Stimulated activated CD8-positive, alpha-beta memory T cell treated with anti-CD3 and anti-CD28 coated beads, Interleukin-4, amount 100 ng/mL, for 24 hours (primary cell): ENCODE measurements around the gene RNF151.

ENCODE experiments used
- DNase-seq: peaks from one replicate; pipeline ENCODE4 v3.0.0-alpha.2; 2020; ENCODE audit warnings: low read depth

RNF151 gene

GRCh38 chr16:1978476-1979120 is 11.9 kb downstream of the RNF151 start:
- DNase-seq: no peak

DNA sequence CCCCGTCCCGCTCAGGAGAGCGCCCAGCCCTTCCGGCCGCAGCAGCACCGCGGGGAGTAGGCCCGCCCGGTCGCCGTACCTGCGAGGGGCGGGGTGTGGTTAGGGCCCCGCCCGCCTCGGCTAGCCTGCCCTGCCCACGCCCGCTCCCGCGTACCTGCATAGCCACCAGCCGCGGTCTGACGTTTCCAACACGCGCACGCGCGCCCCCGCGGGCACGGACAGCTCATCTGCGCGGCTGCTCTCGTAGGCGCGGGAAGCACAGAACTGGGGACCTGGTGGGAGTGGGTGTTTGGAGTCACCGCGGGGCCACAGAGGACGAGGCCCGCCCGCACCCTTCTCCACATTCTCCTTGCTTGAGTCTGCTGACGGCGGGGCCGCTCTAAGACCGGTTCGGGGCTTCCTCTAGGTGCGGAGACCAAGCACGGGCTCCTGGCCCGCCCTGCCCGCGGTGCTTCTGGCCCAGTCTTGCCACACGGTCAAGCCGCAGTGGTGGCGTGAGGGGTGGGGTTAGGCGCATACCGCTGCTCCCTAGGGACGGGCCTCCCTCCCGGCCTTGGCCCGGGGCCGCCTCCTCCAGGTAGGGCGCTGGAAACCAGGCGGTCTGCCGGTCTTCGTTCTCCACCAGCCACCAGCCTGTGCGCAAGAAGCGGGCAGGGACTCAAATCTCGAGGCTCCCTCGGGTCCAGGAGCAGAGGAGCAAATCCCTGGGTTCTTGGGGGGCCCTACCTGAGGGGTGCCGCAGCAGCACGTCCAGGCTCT is 12.8 kb downstream of the RNF151 start:
- no peak for DNase-seq

DNA sequence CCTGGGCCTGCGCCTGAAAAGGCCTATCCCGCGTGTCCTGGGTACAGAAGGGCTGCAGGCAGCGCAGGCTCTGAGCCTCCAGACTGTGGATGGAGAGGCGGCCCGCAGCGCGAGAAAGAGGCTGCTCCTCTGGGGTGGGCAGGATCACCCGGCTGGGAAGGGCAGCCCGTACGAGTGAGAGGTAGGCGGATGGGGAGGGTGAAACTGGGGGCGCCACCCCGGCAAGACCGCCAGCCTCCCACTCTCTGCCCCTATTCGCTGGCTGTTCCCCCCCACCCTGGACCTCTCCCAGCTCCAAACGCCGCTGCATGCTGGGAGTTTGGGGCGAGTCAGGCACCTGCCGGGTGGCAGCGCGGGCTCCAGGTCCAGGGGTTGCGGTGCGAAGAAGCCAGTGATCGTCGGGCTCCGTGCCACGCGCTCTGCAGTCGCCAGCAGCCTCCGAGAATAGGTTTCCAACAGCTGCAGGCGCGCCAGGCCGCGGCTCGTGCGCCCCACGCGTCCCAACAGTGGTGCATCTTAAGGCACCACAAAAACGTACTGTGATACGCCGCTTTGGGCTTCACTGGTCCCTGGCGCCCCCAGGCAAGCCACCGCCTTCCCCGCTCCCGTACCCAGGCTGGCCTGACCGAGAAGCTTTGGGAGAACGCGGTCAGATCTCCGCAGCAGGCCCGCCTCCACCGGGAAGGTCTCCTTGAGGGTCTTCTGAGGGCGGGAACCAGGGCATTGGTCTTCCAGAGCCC is 13.5 kb downstream of the RNF151 start:
- DNase-seq: no peak

DNA sequence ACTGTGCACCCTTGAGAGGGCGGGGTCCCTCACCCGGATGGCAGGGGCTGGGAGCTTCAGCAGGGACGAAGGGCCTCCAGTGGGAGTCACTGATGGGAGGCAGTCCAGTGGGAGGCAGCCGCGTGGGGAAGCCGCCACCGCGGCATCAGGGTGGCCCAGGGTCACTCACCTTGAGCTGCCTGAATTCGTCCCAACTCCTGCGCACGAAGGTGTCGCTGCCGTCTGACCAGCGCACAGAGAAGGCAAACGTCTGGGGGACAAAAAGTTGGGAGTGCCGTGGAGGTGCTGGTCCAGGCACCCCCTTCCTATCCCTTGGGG is 14.1 kb downstream of the RNF151 start:
- no peak for DNase-seq

GRCh38 chr16:1981398-1981836 is 14.8 kb downstream of the RNF151 start, which contains the start of gene NOXO1:
TSS of gene NOXO1 (minus strand) at chr16:1981469. CDS start at chr16:1981179, 290 bp downstream.
- DNase-seq: no peak

DNA sequence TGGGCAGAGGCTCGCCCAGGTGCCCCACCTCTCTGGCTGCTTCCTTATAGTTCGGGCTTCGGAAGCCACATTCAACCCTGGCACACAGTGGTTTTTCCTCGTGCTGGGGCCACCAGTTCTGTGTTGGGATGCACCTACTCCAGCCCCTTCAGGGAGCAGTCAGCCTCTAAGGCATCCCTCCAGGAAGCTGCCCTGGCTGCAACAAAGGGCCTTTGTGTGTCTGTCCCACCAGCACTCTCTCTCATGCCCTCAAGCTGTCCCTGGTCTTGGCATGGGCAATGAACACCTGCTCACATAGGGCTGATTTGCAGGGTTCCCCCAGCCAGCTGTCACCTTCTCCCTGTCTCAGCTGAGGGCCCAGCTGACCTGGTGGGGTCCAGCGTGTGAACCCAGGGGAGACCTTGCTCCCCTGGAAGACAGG is 15.4 kb downstream of the RNF151 start:
- DNase-seq: no peak

- DNase-seq: no peak
These were observed 16.4 kb downstream of the RNF151 start for GRCh38 chr16:1982991-1983543.

DNA sequence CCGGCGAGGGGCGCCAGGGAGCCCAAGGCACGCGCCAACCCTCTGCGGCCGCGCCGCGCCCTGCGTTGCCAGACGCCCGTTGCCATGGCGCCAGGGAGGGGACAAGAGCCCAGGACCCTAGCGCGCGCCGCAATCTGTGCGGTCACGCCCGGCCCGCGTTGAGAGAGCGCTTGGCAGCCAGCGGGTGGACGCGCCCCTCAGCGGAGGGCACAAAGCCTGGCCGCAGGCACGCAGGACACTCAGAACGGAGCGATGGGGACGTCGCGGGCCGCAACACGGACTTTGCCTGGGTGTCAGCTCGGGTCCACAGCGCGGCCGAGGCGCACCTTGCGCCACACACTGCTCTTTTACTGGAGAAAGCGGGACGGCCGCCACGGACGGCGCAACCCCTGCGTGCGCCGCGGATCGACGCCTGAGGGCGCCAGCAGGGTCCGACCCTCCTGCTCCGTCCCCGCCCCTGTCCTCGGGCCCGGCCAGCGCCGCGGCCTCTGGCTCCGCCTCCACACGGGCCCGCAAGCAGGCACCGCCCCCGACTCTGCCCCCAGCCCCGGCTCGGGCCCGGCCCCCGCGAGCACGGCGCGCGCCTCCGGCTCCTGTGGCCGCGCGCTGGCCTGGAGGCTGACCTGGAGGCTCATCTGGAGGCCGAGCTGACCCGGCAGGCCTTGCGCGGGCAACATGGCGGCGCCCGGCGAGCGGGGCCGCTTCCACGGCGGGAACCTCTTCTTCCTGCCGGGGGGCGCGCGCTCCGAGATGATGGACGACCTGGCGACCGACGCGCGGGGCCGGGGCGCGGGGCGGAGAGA is 17.1 kb downstream of the RNF151 start, which contains the start of gene GFER:
TSS of gene GFER (plus strand) at position 650 of the 803 bp plus-strand sequence. CDS start at position 676, 26 bp downstream.
- peak; percentile 65 for DNase-seq

DNA sequence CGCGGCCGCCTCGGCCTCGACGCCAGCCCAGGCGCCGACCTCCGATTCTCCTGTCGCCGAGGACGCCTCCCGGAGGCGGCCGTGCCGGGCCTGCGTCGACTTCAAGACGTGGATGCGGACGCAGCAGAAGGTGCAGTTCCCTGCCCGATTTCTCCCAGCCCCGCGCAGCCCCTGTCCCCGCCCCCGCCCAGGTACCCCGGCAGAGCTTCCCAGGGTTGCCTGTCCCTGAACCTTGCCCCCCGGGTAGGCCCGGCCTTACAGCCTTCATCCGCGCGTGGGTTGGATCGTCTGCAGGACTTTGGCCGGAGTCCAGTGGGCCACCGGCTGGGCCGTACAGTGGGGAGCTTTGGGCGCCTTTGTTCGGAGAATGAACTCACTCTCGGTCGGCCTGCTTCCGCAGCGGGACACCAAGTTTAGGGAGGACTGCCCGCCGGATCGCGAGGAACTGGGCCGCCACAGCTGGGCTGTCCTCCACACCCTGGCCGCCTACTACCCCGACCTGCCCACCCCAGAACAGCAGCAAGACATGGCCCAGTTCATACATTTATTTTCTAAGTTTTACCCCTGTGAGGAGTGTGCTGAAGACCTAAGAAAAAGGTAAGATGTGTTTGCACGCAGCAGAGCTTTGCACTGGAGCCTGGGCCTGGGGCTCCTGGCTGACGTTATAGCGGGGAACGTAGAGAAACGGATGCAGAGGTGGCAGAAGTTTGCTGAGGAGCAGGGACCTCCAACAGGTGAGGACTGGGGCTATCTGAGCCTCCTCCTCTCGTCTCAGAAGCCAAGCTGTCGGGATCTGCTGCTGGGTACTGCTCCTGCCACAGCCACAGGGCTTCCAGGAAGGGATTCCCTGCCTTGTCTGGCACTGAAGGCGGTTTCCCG is 17.9 kb downstream of the RNF151 start:
- no peak for DNase-seq

- no peak for DNase-seq
These were observed 19.0 kb downstream of the RNF151 start for GRCh38 chr16:1985466-1986150.

DNA sequence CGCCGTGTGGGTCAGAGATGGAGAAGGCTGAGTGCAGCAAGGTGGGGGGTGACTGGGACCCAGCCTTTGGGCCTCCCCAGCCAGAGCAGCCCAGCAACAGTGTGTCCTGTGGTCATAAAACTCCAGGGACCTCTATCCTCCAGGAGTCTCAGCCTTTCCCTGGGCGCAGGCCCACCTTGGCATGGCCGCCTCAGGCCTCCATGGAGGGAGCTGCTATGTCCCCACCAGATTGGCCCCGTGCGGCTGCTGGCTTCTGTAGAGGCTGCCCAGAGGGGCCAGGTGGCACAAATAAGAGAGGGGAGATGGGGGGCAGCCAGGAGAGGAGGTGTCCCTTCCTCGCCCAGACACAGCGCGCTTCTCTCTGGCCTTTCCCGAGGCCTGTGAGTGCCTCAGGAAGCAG is 20.5 kb downstream of the RNF151 start:
- no peak for DNase-seq

- no peak for DNase-seq
These were observed 22.8 kb downstream of the RNF151 start, which contains the start of gene SYNGR3 for GRCh38 chr16:1989209-1990100. TSS of gene SYNGR3 (plus strand) at chr16:1989970. CDS start at chr16:1990103, 133 bp downstream.

DNA sequence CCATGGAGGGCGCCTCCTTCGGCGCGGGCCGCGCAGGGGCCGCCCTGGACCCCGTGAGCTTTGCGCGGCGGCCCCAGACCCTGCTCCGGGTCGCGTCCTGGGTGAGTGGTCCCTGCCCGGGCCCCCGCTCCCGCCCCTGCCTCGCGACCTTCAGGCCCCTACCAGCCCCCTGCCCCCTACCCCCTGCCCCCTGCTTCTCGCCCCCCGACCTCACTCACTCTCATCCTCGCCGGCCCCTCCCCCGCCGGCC is 23.4 kb downstream of the RNF151 start:
- no peak for DNase-seq

GRCh38 chr16:1990351-1991134 is 23.9 kb downstream of the RNF151 start:
- DNase-seq: no peak

DNA sequence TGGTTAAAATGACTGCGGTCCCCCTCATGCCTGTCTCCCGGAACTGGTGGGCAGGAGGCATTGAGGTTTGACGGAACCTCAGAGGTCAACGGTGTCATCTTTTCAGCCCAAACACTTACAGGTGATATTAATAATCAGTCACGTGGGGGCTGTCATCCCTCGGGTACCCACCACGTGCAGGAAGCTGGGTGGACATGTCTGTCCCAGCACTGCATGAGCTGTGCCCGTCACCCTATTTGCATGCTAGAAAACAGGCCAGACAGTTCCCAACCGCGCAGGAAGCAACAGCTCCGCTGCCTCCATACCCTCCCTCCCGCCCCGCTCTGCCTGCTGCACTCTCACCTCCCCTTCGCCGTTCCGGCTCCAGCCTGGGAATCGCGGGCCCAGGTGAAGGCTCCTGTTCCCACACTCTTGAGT is 24.5 kb downstream of the RNF151 start:
- DNase-seq: no peak

DNA sequence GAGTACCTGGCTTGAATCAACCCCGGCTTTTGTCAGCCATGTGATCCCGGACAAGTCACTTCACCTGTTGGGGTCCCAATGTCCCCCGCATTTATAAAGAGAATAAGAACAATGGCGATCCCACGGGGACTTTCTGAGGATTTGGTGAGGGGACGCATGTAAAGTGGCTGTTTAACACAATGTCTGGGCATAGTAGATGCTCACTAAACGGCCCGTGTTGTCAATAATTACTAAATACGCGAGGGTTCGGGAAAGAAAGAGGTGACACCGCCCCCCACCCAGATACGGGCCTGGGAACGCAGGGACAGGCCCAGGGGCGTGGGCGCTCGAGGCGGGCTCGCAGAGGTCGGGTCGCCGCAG is 24.9 kb downstream of the RNF151 start:
- no peak for DNase-seq

DNA sequence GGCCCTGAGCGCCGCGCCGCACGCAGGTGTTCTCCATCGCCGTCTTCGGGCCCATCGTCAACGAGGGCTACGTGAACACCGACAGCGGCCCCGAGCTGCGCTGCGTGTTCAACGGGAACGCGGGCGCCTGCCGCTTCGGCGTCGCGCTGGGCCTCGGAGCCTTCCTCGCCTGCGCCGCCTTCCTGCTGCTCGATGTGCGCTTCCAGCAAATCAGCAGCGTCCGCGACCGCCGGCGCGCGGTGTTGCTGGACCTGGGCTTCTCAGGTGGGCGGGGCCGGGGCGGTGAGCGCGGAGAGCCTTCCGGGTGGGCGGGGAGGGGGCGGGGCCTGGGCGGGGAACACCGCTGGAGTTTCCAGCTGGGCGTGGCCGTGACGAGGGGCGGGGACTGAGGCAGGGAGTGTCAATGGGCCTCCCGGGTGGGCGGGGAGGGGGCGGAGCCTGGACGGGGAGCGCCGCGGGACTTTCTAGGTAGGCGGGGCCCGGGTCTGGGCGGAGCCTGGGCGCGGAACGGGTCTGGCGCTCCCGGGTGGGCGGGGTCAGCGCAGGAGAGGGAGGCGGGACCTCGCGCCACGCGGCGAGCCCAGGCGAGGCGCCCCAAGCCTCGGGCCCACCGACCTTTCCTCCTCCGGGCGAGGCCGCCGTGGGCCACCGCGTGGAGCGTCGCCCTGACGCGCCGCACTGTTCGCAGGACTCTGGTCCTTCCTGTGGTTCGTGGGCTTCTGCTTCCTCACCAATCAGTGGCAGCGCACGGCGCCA is 25.5 kb downstream of the RNF151 start:
- peak; percentile 94 for DNase-seq
